ENCODE data around the gene OSBPL1A. TPM values are rescaled to one million over a fixed set of nuclear protein-coding genes. Genes with fewer than 3 reads are reported as not detected.

The OSBPL1A gene
- total RNA-seq, 2 donors from 2014 or later: 20.7 to 33.0 TPM

GRCh38 chr18:24173997-24174396 is 223.6 kb downstream of the OSBPL1A start:
- H3K9me3 ChIP-seq: no peaks in the 10 kb centered on the region
- H3K4me1 ChIP-seq: no peaks in the 10 kb centered on the region
- no peak overlapping the region for H3K4me3 ChIP-seq
- TF ChIP-seq, protein P1, sequence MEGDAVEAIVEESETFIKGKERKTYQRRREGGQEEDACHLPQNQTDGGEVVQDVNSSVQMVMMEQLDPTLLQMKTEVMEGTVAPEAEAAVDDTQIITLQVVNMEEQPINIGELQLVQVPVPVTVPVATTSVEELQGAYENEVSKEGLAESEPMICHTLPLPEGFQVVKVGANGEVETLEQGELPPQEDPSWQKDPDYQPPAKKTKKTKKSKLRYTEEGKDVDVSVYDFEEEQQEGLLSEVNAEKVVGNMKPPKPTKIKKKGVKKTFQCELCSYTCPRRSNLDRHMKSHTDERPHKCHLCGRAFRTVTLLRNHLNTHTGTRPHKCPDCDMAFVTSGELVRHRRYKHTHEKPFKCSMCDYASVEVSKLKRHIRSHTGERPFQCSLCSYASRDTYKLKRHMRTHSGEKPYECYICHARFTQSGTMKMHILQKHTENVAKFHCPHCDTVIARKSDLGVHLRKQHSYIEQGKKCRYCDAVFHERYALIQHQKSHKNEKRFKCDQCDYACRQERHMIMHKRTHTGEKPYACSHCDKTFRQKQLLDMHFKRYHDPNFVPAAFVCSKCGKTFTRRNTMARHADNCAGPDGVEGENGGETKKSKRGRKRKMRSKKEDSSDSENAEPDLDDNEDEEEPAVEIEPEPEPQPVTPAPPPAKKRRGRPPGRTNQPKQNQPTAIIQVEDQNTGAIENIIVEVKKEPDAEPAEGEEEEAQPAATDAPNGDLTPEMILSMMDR (IDR thresholded peaks at IDR 0.05): no peak
- no peaks in the 10 kb centered on the region for H3K36me3 ChIP-seq
- H3K9ac ChIP-seq (ENCODE audit: low read depth in 2 of 2, low read length in 2 of 2): no peak overlapping the region
- no peak for DNase-seq
- no peak overlapping the region for H3K27ac ChIP-seq
- H3K27me3 ChIP-seq: no peaks in the 10 kb centered on the region
- intact Hi-C loops (cut with DNase I): no loop called here

DNA sequence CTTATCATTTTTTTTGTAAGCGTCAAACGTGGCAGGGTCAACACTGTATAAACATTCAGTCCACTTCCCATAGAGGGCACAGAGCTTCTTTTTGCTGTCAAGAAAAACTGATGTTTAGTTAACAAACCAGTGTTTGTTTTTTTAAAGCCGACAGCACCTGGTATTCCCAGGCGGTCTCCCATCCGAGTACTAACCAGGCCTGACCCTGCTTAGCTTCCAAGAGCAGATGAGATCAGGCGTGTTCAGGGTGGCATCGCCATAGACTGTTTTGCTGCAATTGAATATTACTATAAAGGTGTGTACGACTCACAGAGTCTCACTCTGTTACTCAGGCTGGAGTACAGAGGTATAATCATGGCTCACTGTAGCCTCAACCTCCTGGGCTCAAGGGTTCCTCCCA is 227.3 kb downstream of the OSBPL1A start:
- no peak overlapping the region for H3K27ac ChIP-seq
- no peaks in the 10 kb centered on the region for H3K4me1 ChIP-seq
- H3K9me3 ChIP-seq: no peaks in the 10 kb centered on the region
- DNase-seq: no peak
- intact Hi-C loops (cut with DNase I): no loop called here
- H3K27me3 ChIP-seq: no peaks in the 10 kb centered on the region
- H3K4me3 ChIP-seq: no peak overlapping the region
- TF ChIP-seq, protein P1 (IDR thresholded peaks at IDR 0.05): no peak
- no peak overlapping the region for H3K9ac ChIP-seq (ENCODE audit: low read depth in 2 of 2, low read length in 2 of 2)
- no peaks in the 10 kb centered on the region for H3K36me3 ChIP-seq

DNA sequence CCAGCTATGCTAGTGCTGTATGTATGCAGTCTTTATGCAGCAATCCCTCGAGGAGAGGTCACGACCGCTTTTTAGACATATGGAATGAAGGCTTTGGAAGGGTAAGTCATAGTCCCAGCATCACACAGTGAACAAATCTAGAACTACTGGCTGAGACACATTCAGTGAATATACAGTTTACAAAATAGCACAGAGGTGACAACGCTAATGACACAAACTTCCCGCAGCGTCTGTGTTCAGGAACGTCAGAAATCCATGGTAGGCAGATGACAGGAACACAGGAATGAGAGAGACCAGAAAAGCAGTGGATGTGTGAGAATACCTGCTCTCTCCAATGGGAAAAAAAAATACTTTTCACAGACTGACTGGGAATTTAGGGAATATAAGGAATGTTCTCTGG is 229.1 kb downstream of the OSBPL1A start:
- DNase-seq: no peak
- H3K9me3 ChIP-seq: no peaks in the 10 kb centered on the region

DNA sequence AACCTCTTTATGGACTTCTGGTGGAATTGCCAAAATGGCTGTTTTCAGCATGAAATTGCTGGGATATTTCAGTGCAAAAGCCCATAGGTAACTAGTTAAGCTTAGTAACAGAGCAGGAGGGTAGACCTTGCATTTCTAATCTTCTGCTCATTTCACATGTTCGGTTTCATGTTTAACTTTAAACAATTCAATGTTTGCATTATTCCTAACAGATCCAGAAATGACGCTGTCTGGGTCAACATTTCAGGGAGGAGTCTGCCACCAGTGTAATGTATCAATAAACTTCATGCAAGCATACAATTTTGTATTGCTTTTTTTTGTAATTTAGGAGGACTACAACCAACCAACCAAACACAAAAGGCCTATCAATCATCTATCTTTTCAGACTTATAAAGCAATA is 236.3 kb downstream of the OSBPL1A start:
- DNase-seq: no peak
- Histone ChIP-seq H3K9ac (ENCODE audit: low read depth in 2 of 2, low read length in 2 of 2) (no peak overlapping the region), H3K36me3 (no peaks in the 10 kb centered on the region), H3K27me3 (no peaks in the 10 kb centered on the region), H3K4me3 (no peak overlapping the region), H3K9me3 (no peaks in the 10 kb centered on the region), H3K27ac (no peak overlapping the region), H3K4me1 (no peaks in the 10 kb centered on the region)
- intact Hi-C loops (cut with DNase I): no loop called here
- TF ChIP-seq, protein P1 (IDR thresholded peaks at IDR 0.05): no peak

More for the DNA sequence above, 229.1 kb downstream of the OSBPL1A start:
- H3K27me3 ChIP-seq: no peaks in the 10 kb centered on the region
- H3K36me3 ChIP-seq: no peaks in the 10 kb centered on the region
- intact Hi-C loops (cut with DNase I): no loop called here
- no peak overlapping the region for H3K9ac ChIP-seq (ENCODE audit: low read depth in 2 of 2, low read length in 2 of 2)
- H3K4me1 ChIP-seq: no peaks in the 10 kb centered on the region
- no peak overlapping the region for H3K27ac ChIP-seq
- H3K4me3 ChIP-seq: no peak overlapping the region
- TF ChIP-seq, protein P1 (IDR thresholded peaks at IDR 0.05): no peak

DNA sequence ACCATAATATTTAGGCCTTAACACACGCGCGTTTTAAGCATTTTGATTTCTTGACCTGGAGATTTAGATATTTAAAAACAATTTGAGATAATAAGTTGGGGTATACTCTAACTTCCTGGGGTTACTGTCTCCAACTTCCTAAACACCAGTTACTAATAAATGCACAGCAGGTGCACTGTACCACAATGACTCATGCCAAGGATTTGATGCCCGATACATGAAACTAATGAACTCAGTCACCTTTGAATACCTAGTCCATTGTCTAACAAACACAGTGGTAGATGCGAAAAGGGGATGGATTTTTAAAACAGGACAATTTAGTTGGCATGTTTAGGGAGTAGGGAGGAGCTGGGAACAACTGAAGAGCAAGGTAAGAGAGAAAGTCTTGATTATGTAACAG is 237.5 kb downstream of the OSBPL1A start:
- no peak for DNase-seq
- Histone ChIP-seq H3K9ac (ENCODE audit: low read depth in 2 of 2, low read length in 2 of 2) (no peak overlapping the region), H3K4me3 (no peak overlapping the region), H3K4me1 (no peaks in the 10 kb centered on the region), H3K27me3 (no peaks in the 10 kb centered on the region), H3K27ac (no peak overlapping the region), H3K36me3 (no peaks in the 10 kb centered on the region), H3K9me3 (no peaks in the 10 kb centered on the region)
- TF ChIP-seq, protein P1 (IDR thresholded peaks at IDR 0.05): no peak
- intact Hi-C loops (cut with DNase I): no loop called here

- Histone ChIP-seq H3K9me3 (no peaks in the 10 kb centered on the region), H3K4me1 (no peaks in the 10 kb centered on the region), H3K4me3 (no peak overlapping the region), H3K27me3 (no peaks in the 10 kb centered on the region), H3K36me3 (no peaks in the 10 kb centered on the region), H3K9ac (ENCODE audit: low read depth in 2 of 2, low read length in 2 of 2) (no peak overlapping the region), H3K27ac (no peak overlapping the region)
- intact Hi-C loops (cut with DNase I): no loop called here
- TF ChIP-seq, protein P1 (IDR thresholded peaks at IDR 0.05): no peak
- DNase-seq: no peak
These were observed 239.8 kb downstream of the OSBPL1A start for GRCh38 chr18:24157855-24158254.

All from colonic mucosa (tissue), 4 donors.